Keratinocyte (primary cell): Measurements from ENCODE around the gene EIF1AD. TPM values are rescaled to one million over a fixed set of nuclear protein-coding genes. Genes with fewer than 3 reads are reported as not detected.

Source experiments
- DNase-seq: peaks from one replicate; pipeline ENCODE4 v3.0.0-alpha.2; 2011; ENCODE audit warnings: low read depth, missing footprints, low spot score
- FAIRE-seq: peaks from 2 replicates; lab custom pipeline; 2011; peaks lifted over from hg19 to GRCh38; lab: Jason Lieb, UNC
- H2AFZ ChIP-seq: 2 replicates; pipeline ENCODE4 v1.6.0; 2012; ENCODE audit warnings: low read length, control low read depth, inconsistent platforms; ENCODE audit not compliant: control insufficient read depth
- H3K27ac ChIP-seq: 2 replicates; pipeline ENCODE4 v1.5.1; 2011; ENCODE audit warnings: low read length; ENCODE audit not compliant: control insufficient read depth, insufficient read depth
- H3K27me3 ChIP-seq: 3 replicates; pipeline ENCODE4 v1.6.0; 2011; ENCODE audit warnings: low read length; ENCODE audit not compliant: control insufficient read depth, insufficient read depth; ENCODE audit errors: extremely low read depth
- H3K36me3 ChIP-seq, 2 experiments: 2 replicates in 1 of 2; 3 replicates in 1 of 2; pipeline ENCODE4 v1.5.1; 2011; ENCODE audit warnings: low read length in 2 of 2, mild to moderate bottlenecking in 1 of 2; ENCODE audit not compliant: control insufficient read depth in 2 of 2, insufficient read depth in 2 of 2; ENCODE audit errors: extremely low read depth in 1 of 2
- H3K4me1 ChIP-seq: 3 replicates; pipeline ENCODE4 v1.5.1; 2011; ENCODE audit warnings: low read length; ENCODE audit not compliant: control insufficient read depth, insufficient read depth; ENCODE audit errors: extremely low read depth
- H3K4me2 ChIP-seq: 3 replicates; pipeline ENCODE4 v1.6.0; 2011; ENCODE audit warnings: low read depth, low read length; ENCODE audit not compliant: control insufficient read depth, insufficient read depth; ENCODE audit errors: extremely low read depth
- H3K4me3 ChIP-seq, 3 experiments: fragments of 200-600 bp in 1 of 3; sonication (generic) in 1 of 3; 2 replicates in 2 of 3; 3 replicates in 1 of 3; pipeline ENCODE4 v1.5.1; 2011 to 2016; ENCODE audit warnings: low read length in 3 of 3, mild to moderate bottlenecking in 3 of 3, control low read depth in 2 of 3, inconsistent platforms in 1 of 3, low read depth in 1 of 3, mixed read lengths in 1 of 3, mixed run types in 1 of 3, moderate library complexity in 1 of 3; ENCODE audit not compliant: control insufficient read depth in 2 of 3, insufficient read depth in 2 of 3; ENCODE audit errors: extremely low read depth in 1 of 3
- H3K79me2 ChIP-seq: 2 replicates; pipeline ENCODE4 v1.6.0; 2012; ENCODE audit warnings: low read length; ENCODE audit not compliant: control insufficient read depth, insufficient read depth
- H3K9ac ChIP-seq: 3 replicates; pipeline ENCODE4 v1.6.0; 2011; ENCODE audit warnings: low read length; ENCODE audit not compliant: control insufficient read depth, insufficient read depth; ENCODE audit errors: extremely low read depth
- H3K9me1 ChIP-seq: 3 replicates; pipeline ENCODE4 v1.6.0; 2011; ENCODE audit warnings: low read length; ENCODE audit not compliant: control insufficient read depth, insufficient read depth; ENCODE audit errors: extremely low read depth
- H3K9me3 ChIP-seq: 2 replicates; pipeline ENCODE4 v1.5.1; 2012; ENCODE audit warnings: low read depth, low read length; ENCODE audit not compliant: control insufficient read depth
- H4K20me1 ChIP-seq: 3 replicates; pipeline ENCODE4 v1.6.0; 2011; ENCODE audit warnings: low read length; ENCODE audit not compliant: control insufficient read depth, insufficient read depth; ENCODE audit errors: extremely low read depth
- EZH2 ChIP-seq: IDR thresholded peaks from one replicate; pipeline ENCODE4 v1.6.1; 2012; ENCODE audit warnings: inconsistent platforms, mild to moderate bottlenecking, low read length, moderate library complexity
- dilution Hi-C: fragments of 300-500 bp; cut with MboI; formaldehyde crosslinking; loops from one replicate; pipeline ENCODE4 v1.7.0; 2020; ENCODE audit warnings: low sequenced_read_pairs; ENCODE audit not compliant: extremely low pct_ligation_motif_present
- polyA plus RNA-seq, 5 experiments: library from polyadenylated mRNA; depleted of rRNA in 3 of 5; stranded (reverse) in 3 of 5; stranded (forward) in 1 of 5; unstranded in 1 of 5; fragments of >200 nt; gene quantifications; 1 replicate in 1 of 5; 2 replicates in 3 of 5; 3 replicates in 1 of 5; pipeline versions ENCODE4 v1.2.1 to v1.2.3, GENCODE V29; 2011 to 2012; ENCODE audit warnings: missing spikeins in 2 of 5, low read depth in 1 of 5, low replicate concordance in 1 of 5
- TF ChIP-seq, protein P1 (sequence below), 3 experiments: IDR thresholded peaks in 1 of 3; conservative IDR thresholded peaks in 1 of 3; optimal IDR thresholded peaks in 1 of 3; 2 replicates in 2 of 3; 3 replicates in 1 of 3; pipeline versions ENCODE3 to v1.5.1; 2011; ENCODE audit warnings: low read length in 3 of 3, mild to moderate bottlenecking in 3 of 3, moderate library complexity in 2 of 3, control low read depth in 1 of 3, inconsistent platforms in 1 of 3; ENCODE audit not compliant: insufficient read depth in 2 of 3; ENCODE audit errors: extremely low read depth in 1 of 3

Gene EIF1AD
- polyA plus RNA-seq, 1 donor (not counting 4 experiments of a cell fraction or from before 2014, with no cell fraction given) = 29.6 TPM

- TF ChIP-seq, protein P1, sequence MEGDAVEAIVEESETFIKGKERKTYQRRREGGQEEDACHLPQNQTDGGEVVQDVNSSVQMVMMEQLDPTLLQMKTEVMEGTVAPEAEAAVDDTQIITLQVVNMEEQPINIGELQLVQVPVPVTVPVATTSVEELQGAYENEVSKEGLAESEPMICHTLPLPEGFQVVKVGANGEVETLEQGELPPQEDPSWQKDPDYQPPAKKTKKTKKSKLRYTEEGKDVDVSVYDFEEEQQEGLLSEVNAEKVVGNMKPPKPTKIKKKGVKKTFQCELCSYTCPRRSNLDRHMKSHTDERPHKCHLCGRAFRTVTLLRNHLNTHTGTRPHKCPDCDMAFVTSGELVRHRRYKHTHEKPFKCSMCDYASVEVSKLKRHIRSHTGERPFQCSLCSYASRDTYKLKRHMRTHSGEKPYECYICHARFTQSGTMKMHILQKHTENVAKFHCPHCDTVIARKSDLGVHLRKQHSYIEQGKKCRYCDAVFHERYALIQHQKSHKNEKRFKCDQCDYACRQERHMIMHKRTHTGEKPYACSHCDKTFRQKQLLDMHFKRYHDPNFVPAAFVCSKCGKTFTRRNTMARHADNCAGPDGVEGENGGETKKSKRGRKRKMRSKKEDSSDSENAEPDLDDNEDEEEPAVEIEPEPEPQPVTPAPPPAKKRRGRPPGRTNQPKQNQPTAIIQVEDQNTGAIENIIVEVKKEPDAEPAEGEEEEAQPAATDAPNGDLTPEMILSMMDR (optimal IDR thresholded peaks at IDR 0.05 in 1 of 3, IDR thresholded peaks at IDR 0.05 in 1 of 3, conservative IDR thresholded peaks at IDR 0.05 in 1 of 3; ENCODE audit: extremely low read depth in 1 of 3, insufficient read depth in 2 of 3, low read length in 3 of 3) = no peak
- no peak for TF ChIP-seq EZH2
- dilution Hi-C loops = no loop called here
- Histone ChIP-seq H3K36me3 (peaks cover 24 to 28% of the 10 kb centered on the region in 2 experiments), H3K9me1 (peaks cover 2% of the 10 kb centered on the region), H3K79me2 (peaks cover 47% of the 10 kb centered on the region), H3K27ac (peak overlapping the region; percentile 91), H3K9ac (peak overlapping the region; percentile 96), H3K9me3 (no peaks in the 10 kb centered on the region), H4K20me1 (peaks cover 4% of the 10 kb centered on the region), H3K27me3 (no peaks in the 10 kb centered on the region), H3K4me2 (peak overlapping the region; percentile 90), H3K4me1 (peaks cover 19% of the 10 kb centered on the region), H3K4me3 (peak overlapping the region; percentile 92 to 100 (median 100)), H2AFZ (no peak overlapping the region)
- DNase-seq = no peak
- no peak for FAIRE-seq
Observed at GRCh38 chr11:66003291-66003690, 1.3 kb upstream of the EIF1AD start.

DNA sequence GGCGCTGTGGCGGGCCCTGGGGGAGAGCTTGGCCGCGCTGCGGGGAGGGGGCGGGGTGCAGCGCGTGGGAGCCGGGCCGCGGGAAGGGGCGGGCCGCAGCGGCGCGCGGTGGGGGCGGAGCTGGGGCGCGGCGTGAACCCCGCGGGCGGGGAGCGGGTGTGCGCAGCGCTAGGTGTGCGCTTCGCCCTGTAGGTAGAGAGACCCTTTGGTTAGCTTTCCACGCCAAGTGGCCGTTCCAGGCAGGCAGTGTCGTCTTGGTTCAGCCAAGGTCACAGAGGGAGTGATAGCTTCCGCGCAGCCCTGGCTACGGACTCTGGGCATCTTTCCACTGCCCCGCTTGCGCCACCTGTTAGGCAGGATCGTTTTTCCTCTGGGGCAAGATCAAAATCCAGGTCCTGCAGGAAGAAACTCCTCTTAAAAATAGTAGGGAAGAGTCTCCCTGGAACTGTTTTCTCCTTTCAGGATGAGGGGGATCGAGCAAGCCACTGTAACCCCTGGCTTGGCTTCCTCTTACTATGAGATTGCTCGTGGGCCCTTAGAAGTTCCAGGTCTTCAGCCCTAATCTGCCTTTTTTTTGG lies 780 bp upstream of the EIF1AD start:
- Histone ChIP-seq H3K4me2 (peak overlapping the region; percentile 90), H3K9me1 (peaks cover 2% of the 10 kb centered on the region), H3K9me3 (no peaks in the 10 kb centered on the region), H3K9ac (peak overlapping the region; percentile 96), H3K4me1 (peaks cover 14% of the 10 kb centered on the region), H4K20me1 (peaks cover 4% of the 10 kb centered on the region), H3K79me2 (peaks cover 47% of the 10 kb centered on the region), H2AFZ (peak overlapping the region; percentile 97), H3K4me3 (peak overlapping the region; percentile 92 to 100 (median 100)), H3K27ac (peak overlapping the region; percentile 91), H3K36me3 (peaks cover 25 to 28% of the 10 kb centered on the region in 2 experiments), H3K27me3 (no peaks in the 10 kb centered on the region)
- DNase-seq (no peak), FAIRE-seq (no peak)
- TF ChIP-seq, protein P1 (optimal IDR thresholded peaks at IDR 0.05 in 1 of 3, IDR thresholded peaks at IDR 0.05 in 1 of 3, conservative IDR thresholded peaks at IDR 0.05 in 1 of 3; ENCODE audit: extremely low read depth in 1 of 3, insufficient read depth in 2 of 3, low read length in 3 of 3) = peak in 1 of 3 experiments; percentile 36
- TF ChIP-seq EZH2 = no peak
- dilution Hi-C loops = no loop called here
